Neural progenitor cell (in vitro differentiated cells): ENCODE data around the gene PSMB7. TPM values are rescaled to one million over a fixed set of nuclear protein-coding genes. Genes with fewer than 3 reads are reported as not detected.

Experiments
- DNase-seq: peaks from one replicate; pipeline ENCODE4 v3.0.0-alpha.2; 2016; ENCODE audit warnings: low spot score
- H2AFZ ChIP-seq: fragments of 200-600 bp; sonication (generic); replicated peaks from 2 replicates; pipeline ENCODE4 v1.6.1; 2016; ENCODE audit warnings: antibody characterized with exemption
- H3F3A ChIP-seq: fragments of 200-600 bp; sonication (generic); 2 replicates; pipeline ENCODE4 v1.6.1; 2016; ENCODE audit warnings: antibody characterized with exemption, low read depth
- H3K27ac ChIP-seq: fragments of 200-600 bp; sonication (generic); 2 replicates; pipeline ENCODE4 v1.5.1; 2016; ENCODE audit warnings: mild to moderate bottlenecking
- H3K27me3 ChIP-seq: fragments of 200-600 bp; sonication (generic); 2 replicates; pipeline ENCODE4 v1.6.1; 2016; ENCODE audit warnings: mild to moderate bottlenecking, moderate library complexity
- H3K36me3 ChIP-seq: fragments of 200-600 bp; sonication (generic); 2 replicates; pipeline ENCODE4 v1.5.1; 2016
- H3K4me1 ChIP-seq: fragments of 200-600 bp; sonication (generic); 2 replicates; pipeline ENCODE4 v1.6.1; 2016; ENCODE audit warnings: mixed run types
- H3K4me2 ChIP-seq: fragments of 200-600 bp; sonication (generic); 2 replicates; pipeline ENCODE4 v1.6.1; 2016
- H3K4me3 ChIP-seq: fragments of 200-600 bp; sonication (generic); 2 replicates; pipeline ENCODE4 v1.5.1; 2016
- H3K79me2 ChIP-seq: fragments of 200-600 bp; sonication (generic); 2 replicates; pipeline ENCODE4 v1.6.1; 2016; ENCODE audit warnings: low read depth
- H3K9ac ChIP-seq: fragments of 200-600 bp; sonication (generic); 2 replicates; pipeline ENCODE4 v1.6.1; 2016
- H3K9me3 ChIP-seq: fragments of 200-600 bp; sonication (generic); 2 replicates; pipeline ENCODE4 v1.5.1; 2016; ENCODE audit warnings: low read depth
- H4K20me1 ChIP-seq: fragments of 200-600 bp; sonication (generic); 2 replicates; pipeline ENCODE4 v1.6.1; 2016; ENCODE audit warnings: low read depth
- H3K27ac Mint-ChIP-seq: 3 replicates; pipeline ENCODE4 v1.8.0; 2021; ENCODE audit warnings: mixed read lengths
- H3K27me3 Mint-ChIP-seq: 2 replicates; pipeline ENCODE4 v1.8.0; 2022; ENCODE audit warnings: low read depth, mild to moderate bottlenecking, inconsistent platforms, moderate library complexity, mixed read lengths; ENCODE audit not compliant: insufficient read depth
- H3K36me3 Mint-ChIP-seq: 3 replicates; pipeline ENCODE4 v1.8.0; 2021; ENCODE audit warnings: mixed read lengths
- H3K4me1 Mint-ChIP-seq: 3 replicates; pipeline ENCODE4 v1.8.0; 2021; ENCODE audit warnings: mixed read lengths
- H3K4me3 Mint-ChIP-seq: 3 replicates; pipeline ENCODE4 v1.8.0; 2021; ENCODE audit warnings: mild to moderate bottlenecking, moderate library complexity, mixed read lengths
- H3K9me3 Mint-ChIP-seq: 3 replicates; pipeline ENCODE4 v1.8.0; 2020; ENCODE audit warnings: mixed read lengths
- EZH2 ChIP-seq: fragments of 200-600 bp; sonication (generic); IDR thresholded peaks from 2 replicates; pipeline ENCODE4 v1.6.1; 2017; ENCODE audit warnings: antibody characterized with exemption, mild to moderate bottlenecking, moderate library complexity
- EZH2phosphoT487 ChIP-seq: fragments of 200-600 bp; sonication (generic); IDR thresholded peaks from 2 replicates; pipeline ENCODE4 v1.6.1; 2017; ENCODE audit warnings: antibody characterized with exemption
- total RNA-seq: library from RNA; depleted of rRNA; stranded (reverse); fragments of >200 nt; gene quantifications from 2 replicates; pipeline ENCODE4 v1.2.3, GENCODE V29; 2015; ENCODE audit warnings: low replicate concordance
- TF ChIP-seq, protein P1 (sequence below): fragments of 200-600 bp; sonication (generic); IDR thresholded peaks from 2 replicates; pipeline ENCODE4 v1.5.1; 2017; ENCODE audit warnings: antibody characterized with exemption, mild to moderate bottlenecking

The PSMB7 gene
- total RNA-seq, 1 donor from 2014 or later = 249 TPM

DNA sequence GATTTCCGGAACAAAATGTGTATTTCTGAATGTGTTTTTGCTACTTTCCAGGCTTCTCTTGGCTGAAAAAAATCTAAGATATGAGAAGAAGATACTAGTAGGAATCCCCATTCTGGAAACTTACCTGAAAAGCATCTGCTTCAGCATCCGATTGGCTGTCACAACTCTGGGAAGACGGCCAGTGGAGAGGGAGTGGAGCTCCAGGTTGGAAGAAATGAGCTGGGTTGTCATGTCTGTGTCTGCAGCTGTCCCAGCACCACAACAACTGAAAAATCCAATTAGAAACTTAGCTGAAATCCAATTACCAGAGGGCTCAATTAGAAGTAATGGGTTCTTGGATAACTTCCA, 3.0 kb downstream of the PSMB7 start:
- Histone ChIP-seq H3F3A (peaks cover 24% of the 10 kb centered on the region), H3K27ac (no peak overlapping the region), H3K79me2 (peaks cover 53% of the 10 kb centered on the region), H3K27me3 (no peaks in the 10 kb centered on the region), H3K9me3 (no peaks in the 10 kb centered on the region), H4K20me1 (peaks cover 4% of the 10 kb centered on the region), H3K4me3 (no peak overlapping the region), H2AFZ (no peak overlapping the region), H3K4me2 (no peak overlapping the region), H3K36me3 (peaks cover 30% of the 10 kb centered on the region), H3K4me1 (peaks cover 5% of the 10 kb centered on the region), H3K9ac (no peak overlapping the region)
- Mint-ChIP-seq H3K36me3 (peaks cover 9% of the 10 kb centered on the region), H3K4me3 (no peak overlapping the region), H3K27me3 (peaks cover 10% of the 10 kb centered on the region), H3K4me1 (peaks cover 19% of the 10 kb centered on the region), H3K27ac (no peak overlapping the region), H3K9me3 (peaks cover 4% of the 10 kb centered on the region)
- no peak for DNase-seq
- TF ChIP-seq EZH2phosphoT487 (no peak), EZH2 (no peak)
- TF ChIP-seq, protein P1, sequence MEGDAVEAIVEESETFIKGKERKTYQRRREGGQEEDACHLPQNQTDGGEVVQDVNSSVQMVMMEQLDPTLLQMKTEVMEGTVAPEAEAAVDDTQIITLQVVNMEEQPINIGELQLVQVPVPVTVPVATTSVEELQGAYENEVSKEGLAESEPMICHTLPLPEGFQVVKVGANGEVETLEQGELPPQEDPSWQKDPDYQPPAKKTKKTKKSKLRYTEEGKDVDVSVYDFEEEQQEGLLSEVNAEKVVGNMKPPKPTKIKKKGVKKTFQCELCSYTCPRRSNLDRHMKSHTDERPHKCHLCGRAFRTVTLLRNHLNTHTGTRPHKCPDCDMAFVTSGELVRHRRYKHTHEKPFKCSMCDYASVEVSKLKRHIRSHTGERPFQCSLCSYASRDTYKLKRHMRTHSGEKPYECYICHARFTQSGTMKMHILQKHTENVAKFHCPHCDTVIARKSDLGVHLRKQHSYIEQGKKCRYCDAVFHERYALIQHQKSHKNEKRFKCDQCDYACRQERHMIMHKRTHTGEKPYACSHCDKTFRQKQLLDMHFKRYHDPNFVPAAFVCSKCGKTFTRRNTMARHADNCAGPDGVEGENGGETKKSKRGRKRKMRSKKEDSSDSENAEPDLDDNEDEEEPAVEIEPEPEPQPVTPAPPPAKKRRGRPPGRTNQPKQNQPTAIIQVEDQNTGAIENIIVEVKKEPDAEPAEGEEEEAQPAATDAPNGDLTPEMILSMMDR = no peak

DNA sequence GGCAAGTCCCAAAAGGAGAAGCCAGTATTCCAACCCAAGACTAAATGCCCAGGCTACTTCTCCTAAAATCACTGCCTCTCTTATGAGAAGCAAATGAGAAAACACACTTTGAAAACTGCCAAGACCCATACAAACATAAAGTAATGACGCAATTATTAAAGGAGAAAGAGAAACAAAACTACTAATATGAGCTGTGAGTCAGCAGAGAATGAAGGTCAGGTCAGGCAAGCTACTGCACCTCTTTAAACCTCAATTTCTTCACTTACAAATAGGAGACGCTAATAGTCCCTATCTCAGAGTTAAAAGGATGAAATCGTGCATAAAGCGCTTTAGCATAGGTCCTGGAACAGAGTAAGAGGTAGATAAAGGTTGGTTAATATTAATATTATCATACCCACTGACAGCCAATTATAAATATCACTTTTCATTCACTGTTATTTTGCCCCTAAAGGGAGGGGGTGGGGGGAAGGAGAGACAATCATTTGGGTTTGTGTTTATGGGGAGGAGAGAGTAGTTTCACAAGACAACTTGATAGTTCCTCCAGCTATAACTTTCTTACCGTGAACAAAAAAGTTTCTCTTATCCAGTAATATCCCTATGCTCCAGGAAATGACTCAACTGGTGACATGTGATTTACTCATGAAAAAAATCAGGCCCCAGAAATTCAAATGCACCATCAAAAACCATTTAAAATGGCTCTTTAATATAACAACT, 3.6 kb downstream of the PSMB7 start:
- no peak overlapping the region for H3K4me2 ChIP-seq
- Mint-ChIP-seq H3K27me3 (peaks cover 10% of the 10 kb centered on the region), H3K4me3 (no peak overlapping the region), H3K4me1 (peaks cover 19% of the 10 kb centered on the region), H3K36me3 (peaks cover 9% of the 10 kb centered on the region), H3K9me3 (peaks cover 4% of the 10 kb centered on the region), H3K27ac (no peak overlapping the region)
- H3K36me3 ChIP-seq = peaks cover 32% of the 10 kb centered on the region
- no peak overlapping the region for H3K4me3 ChIP-seq
- H3K27ac ChIP-seq = no peak overlapping the region
- no peak overlapping the region for H3K9ac ChIP-seq
- H3K4me1 ChIP-seq = peaks cover 5% of the 10 kb centered on the region
- H4K20me1 ChIP-seq = peaks cover 4% of the 10 kb centered on the region
- TF ChIP-seq, protein P1 = no peak
- TF ChIP-seq EZH2phosphoT487 (no peak), EZH2 (no peak)
- no peaks in the 10 kb centered on the region for H3K9me3 ChIP-seq
- H2AFZ ChIP-seq = no peak overlapping the region
- H3K27me3 ChIP-seq = no peaks in the 10 kb centered on the region
- DNase-seq = no peak
- peaks cover 24% of the 10 kb centered on the region for H3F3A ChIP-seq
- H3K79me2 ChIP-seq = peaks cover 58% of the 10 kb centered on the region

DNA sequence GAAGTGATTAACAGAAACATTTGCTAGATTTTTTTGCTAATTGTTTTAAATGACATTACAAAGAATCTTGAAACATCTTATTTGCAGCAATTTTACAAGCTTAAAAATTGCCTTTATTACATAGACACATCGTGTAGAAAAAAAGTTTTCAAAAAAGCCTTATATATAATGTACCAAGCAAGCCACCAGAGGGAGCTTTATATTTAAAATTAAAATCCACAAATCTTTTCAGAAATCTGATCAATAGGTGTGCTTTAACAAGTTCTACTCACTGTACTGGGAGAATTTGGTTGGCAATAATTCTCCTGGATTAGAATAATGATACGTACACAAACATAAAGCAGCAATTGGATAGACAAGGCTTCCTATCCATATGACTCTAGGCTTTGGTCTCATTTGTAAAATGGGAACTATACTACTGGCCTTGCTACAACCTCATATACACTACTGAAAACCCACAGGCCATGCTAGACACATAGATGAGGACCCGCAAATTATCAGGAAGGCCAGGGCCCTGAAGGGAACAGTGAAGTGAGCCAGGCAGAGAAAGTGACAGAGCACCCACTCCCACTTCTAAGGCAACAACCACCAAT, 4.8 kb downstream of the PSMB7 start:
- H3K4me2 ChIP-seq = no peak overlapping the region
- no peak for DNase-seq

More for the DNA sequence above, 4.8 kb downstream of the PSMB7 start:
- Histone ChIP-seq H3K4me1 (peaks cover 5% of the 10 kb centered on the region), H3K36me3 (peaks cover 32% of the 10 kb centered on the region), H3K9me3 (no peaks in the 10 kb centered on the region), H3K27ac (no peak overlapping the region), H3K79me2 (peaks cover 66% of the 10 kb centered on the region), H2AFZ (no peak overlapping the region), H3K27me3 (no peaks in the 10 kb centered on the region), H3F3A (peaks cover 16% of the 10 kb centered on the region), H4K20me1 (peaks cover 4% of the 10 kb centered on the region), H3K4me3 (no peak overlapping the region), H3K9ac (no peak overlapping the region)
- H3K4me1 Mint-ChIP-seq = peaks cover 10% of the 10 kb centered on the region
- no peak overlapping the region for H3K4me3 Mint-ChIP-seq
- TF ChIP-seq EZH2phosphoT487 (no peak), EZH2 (no peak)
- TF ChIP-seq, protein P1 = peak; percentile 57
- no peak overlapping the region for H3K27ac Mint-ChIP-seq
- peaks cover 4% of the 10 kb centered on the region for H3K27me3 Mint-ChIP-seq
- H3K36me3 Mint-ChIP-seq = peaks cover 8% of the 10 kb centered on the region
- peaks cover under 1% of the 10 kb centered on the region for H3K9me3 Mint-ChIP-seq
